Measurements from ENCODE around the gene MBD3. TPM values are rescaled to one million over a fixed set of nuclear protein-coding genes. Genes with fewer than 3 reads are reported as not detected.

Gene MBD3
- total RNA-seq, 1 experiment from 2014 or later: 128 TPM

GRCh38 chr19:1631557-1632100, 39.0 kb upstream of the MBD3 start:
- H4K5ac ChIP-seq (ENCODE audit: insufficient read length, low read depth, low read length): no peak overlapping the region
- no peak overlapping the region for H3K4me3 Mint-ChIP-seq
- no peak overlapping the region for H2AFZ ChIP-seq (ENCODE audit: low read length)
- no peak overlapping the region for H3K4ac ChIP-seq (ENCODE audit: low read depth, low read length)
- no peak overlapping the region for H2BK5ac ChIP-seq (ENCODE audit: insufficient read length, low read length)
- no peak overlapping the region for H3K56ac ChIP-seq (ENCODE audit: insufficient read length, low read depth, low read length)
- no peaks in the 10 kb centered on the region for H3K79me2 ChIP-seq (ENCODE audit: insufficient read depth, low read length)
- H3K23me2 ChIP-seq (ENCODE audit: insufficient read length, low read depth, low read length, poor library complexity, severe bottlenecking): no peaks in the 10 kb centered on the region
- H3K9me3 Mint-ChIP-seq: peaks cover 0 to 3% of the 10 kb centered on the region in 2 experiments; a peak in 1 of 5 replicates
- H4K91ac ChIP-seq (ENCODE audit: insufficient read length, low read depth, low read length): no peak overlapping the region
- H3K27me3 ChIP-seq (ENCODE audit: insufficient read depth, low read length): no peaks in the 10 kb centered on the region
- H3K27ac ChIP-seq (ENCODE audit: insufficient read length, low read depth, low read length): no peak overlapping the region
- H2BK12ac ChIP-seq (ENCODE audit: insufficient read length, low read depth, low read length): no peak overlapping the region
- no peak for DNase-seq
- H4K8ac ChIP-seq (replicated peaks; ENCODE audit: insufficient read length, low read depth, low read length): no peak overlapping the region
- no peaks in the 10 kb centered on the region for H4K20me1 ChIP-seq (ENCODE audit: control insufficient read depth, insufficient read depth, insufficient read length)
- H3K9me3 ChIP-seq (ENCODE audit: control insufficient read depth, low read depth, low read length): no peaks in the 10 kb centered on the region
- H2BK120ac ChIP-seq (ENCODE audit: low read depth, low read length, poor library complexity, severe bottlenecking): no peak overlapping the region
- H3K4me1 ChIP-seq (ENCODE audit: insufficient read depth, low read length): no peaks in the 10 kb centered on the region
- no peak overlapping the region for H3K23ac ChIP-seq (ENCODE audit: insufficient read length, low read depth, low read length)
- peaks cover 18 to 46% (median 42%) of the 10 kb centered on the region in 3 experiments for H3K36me3 Mint-ChIP-seq (ENCODE audit: insufficient read depth in 1 of 3, low read depth in 3 of 3)
- TF ChIP-seq CTCF (conservative IDR thresholded peaks at IDR 0.05): no peak
- no peak overlapping the region for H3K4me2 ChIP-seq (ENCODE audit: insufficient read depth, insufficient read length, low read length)
- H3T11ph ChIP-seq (ENCODE audit: low read length): no peak overlapping the region
- WGBS (ENCODE audit: extremely low coverage, insufficient read length, low lambda C conversion rate): no CpG with 5 or more reads among the region's 31 CpGs
- no peak overlapping the region for H2AK5ac ChIP-seq (ENCODE audit: insufficient read length, low read length)
- no peak overlapping the region for H2BK20ac ChIP-seq (ENCODE audit: low read depth, low read length, poor library complexity, severe bottlenecking)
- H3K79me1 ChIP-seq (ENCODE audit: insufficient read depth, low read depth, low read length, poor library complexity, severe bottlenecking): peaks cover 4% of the 10 kb centered on the region
- no peaks in the 10 kb centered on the region for H3K27me3 Mint-ChIP-seq (ENCODE audit: low read depth)
- H3K18ac ChIP-seq (ENCODE audit: insufficient read length, low read depth, low read length): no peak overlapping the region
- no peak overlapping the region for H2BK15ac ChIP-seq (ENCODE audit: low read depth, low read length)
- H3K27ac Mint-ChIP-seq: no peak overlapping the region
- H3K9ac ChIP-seq (ENCODE audit: extremely low read depth, insufficient read length, low read length): no peak overlapping the region
- H3K14ac ChIP-seq (ENCODE audit: insufficient read depth, low read length): no peak overlapping the region
- no peaks in the 10 kb centered on the region for H3K4me1 Mint-ChIP-seq

All from H9 (cell line).